Gastroesophageal sphincter (tissue), 3 donors: ENCODE results near the gene ASB6.

ENCODE experiments used
- POLR2AphosphoS5 ChIP-seq: sonication (generic); formaldehyde crosslinking; IDR thresholded peaks from one replicate; pipeline ENCODE4 v1.6.1; 2017; ENCODE audit warnings: antibody characterized with exemption
- TF ChIP-seq, protein P1 (sequence below), 4 experiments: fragments of 200-600 bp in 2 of 4; fragments of 450-650 bp in 2 of 4; sonication (generic) in 1 of 4; IDR thresholded peaks; one replicate each; pipeline ENCODE4 v1.5.1; 2017 to 2019; ENCODE audit warnings: antibody characterized with exemption in 4 of 4, mild to moderate bottlenecking in 2 of 4, moderate library complexity in 2 of 4

- TF ChIP-seq POLR2AphosphoS5, result no peak
- TF ChIP-seq, protein P1, sequence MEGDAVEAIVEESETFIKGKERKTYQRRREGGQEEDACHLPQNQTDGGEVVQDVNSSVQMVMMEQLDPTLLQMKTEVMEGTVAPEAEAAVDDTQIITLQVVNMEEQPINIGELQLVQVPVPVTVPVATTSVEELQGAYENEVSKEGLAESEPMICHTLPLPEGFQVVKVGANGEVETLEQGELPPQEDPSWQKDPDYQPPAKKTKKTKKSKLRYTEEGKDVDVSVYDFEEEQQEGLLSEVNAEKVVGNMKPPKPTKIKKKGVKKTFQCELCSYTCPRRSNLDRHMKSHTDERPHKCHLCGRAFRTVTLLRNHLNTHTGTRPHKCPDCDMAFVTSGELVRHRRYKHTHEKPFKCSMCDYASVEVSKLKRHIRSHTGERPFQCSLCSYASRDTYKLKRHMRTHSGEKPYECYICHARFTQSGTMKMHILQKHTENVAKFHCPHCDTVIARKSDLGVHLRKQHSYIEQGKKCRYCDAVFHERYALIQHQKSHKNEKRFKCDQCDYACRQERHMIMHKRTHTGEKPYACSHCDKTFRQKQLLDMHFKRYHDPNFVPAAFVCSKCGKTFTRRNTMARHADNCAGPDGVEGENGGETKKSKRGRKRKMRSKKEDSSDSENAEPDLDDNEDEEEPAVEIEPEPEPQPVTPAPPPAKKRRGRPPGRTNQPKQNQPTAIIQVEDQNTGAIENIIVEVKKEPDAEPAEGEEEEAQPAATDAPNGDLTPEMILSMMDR (IDR thresholded peaks at IDR 0.05), result no peak
Measured at GRCh38 chr9:129590466-129590865, 51.5 kb downstream of the ASB6 start.
